Right renal pelvis (tissue), 4 donors: Measurements from ENCODE around the gene ARF4. TPM values are rescaled to one million over a fixed set of nuclear protein-coding genes. Genes with fewer than 3 reads are reported as not detected.

Source experiments
- polyA plus RNA-seq, 4 donors: library from polyadenylated mRNA; unstranded; fragments of 120-200 nt; gene quantifications; one replicate each; pipeline ENCODE4 v1.2.1, GENCODE V29; 2013; ENCODE audit not compliant: insufficient read length in 4 of 4

ARF4 gene
- polyA plus RNA-seq, 4 donors = 237 to 275 (median 270) TPM

Other genes with a start within 250 kb of the ARF4 start
- gene DNAH12, start 53.0 kb downstream of the ARF4 start, polyA plus RNA-seq = 1 to 10 TPM in 3 of 4 donors, under 1 TPM in 1; 0.90 to 1.1 (median 1.1) TPM
- 10 to 100 TPM; 12.8 to 14.5 (median 13.6) TPM for gene PDE12, start 41.1 kb downstream of the ARF4 start, polyA plus RNA-seq
- 10 to 100 TPM; 21.0 to 37.0 (median 26.9) TPM for gene DENND6A, start 95.7 kb upstream of the ARF4 start, polyA plus RNA-seq
- 10 to 100 TPM; 42.4 to 51.2 (median 46.1) TPM for gene SLMAP, start 159.0 kb upstream of the ARF4 start, polyA plus RNA-seq